Measurements from ENCODE around the gene ACOXL. TPM values are rescaled to one million over a fixed set of nuclear protein-coding genes. Genes with fewer than 3 reads are reported as not detected.

ACOXL gene
- total RNA-seq, 4 donors from 2014 or later, result 0.55 to 5.2 (median 1.1) TPM; not detected in 1

DNA sequence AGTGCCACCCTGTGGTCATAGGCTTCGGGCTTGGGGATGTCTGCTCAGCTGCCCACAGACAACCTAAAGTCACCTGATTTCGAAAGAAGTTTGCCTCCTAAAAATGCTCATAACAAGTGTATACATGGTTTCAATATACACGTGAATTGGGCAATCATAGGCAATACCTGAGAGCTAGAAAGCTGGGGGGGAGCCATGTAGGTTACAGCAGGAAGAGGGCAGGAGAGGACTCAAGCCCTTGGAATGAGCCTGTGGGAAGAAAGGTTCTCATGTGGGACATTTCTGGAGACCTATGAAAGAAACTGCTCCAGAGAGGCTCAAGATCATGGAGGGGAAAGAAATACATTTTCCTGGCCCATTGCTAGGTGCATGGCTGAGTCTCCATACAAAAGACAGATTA is 109.7 kb downstream of the ACOXL start:
- DNase-seq, result no peak
- TF ChIP-seq, protein P1, sequence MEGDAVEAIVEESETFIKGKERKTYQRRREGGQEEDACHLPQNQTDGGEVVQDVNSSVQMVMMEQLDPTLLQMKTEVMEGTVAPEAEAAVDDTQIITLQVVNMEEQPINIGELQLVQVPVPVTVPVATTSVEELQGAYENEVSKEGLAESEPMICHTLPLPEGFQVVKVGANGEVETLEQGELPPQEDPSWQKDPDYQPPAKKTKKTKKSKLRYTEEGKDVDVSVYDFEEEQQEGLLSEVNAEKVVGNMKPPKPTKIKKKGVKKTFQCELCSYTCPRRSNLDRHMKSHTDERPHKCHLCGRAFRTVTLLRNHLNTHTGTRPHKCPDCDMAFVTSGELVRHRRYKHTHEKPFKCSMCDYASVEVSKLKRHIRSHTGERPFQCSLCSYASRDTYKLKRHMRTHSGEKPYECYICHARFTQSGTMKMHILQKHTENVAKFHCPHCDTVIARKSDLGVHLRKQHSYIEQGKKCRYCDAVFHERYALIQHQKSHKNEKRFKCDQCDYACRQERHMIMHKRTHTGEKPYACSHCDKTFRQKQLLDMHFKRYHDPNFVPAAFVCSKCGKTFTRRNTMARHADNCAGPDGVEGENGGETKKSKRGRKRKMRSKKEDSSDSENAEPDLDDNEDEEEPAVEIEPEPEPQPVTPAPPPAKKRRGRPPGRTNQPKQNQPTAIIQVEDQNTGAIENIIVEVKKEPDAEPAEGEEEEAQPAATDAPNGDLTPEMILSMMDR (IDR thresholded peaks at IDR 0.05), result no peak
- TF ChIP-seq POLR2A (IDR thresholded peaks at IDR 0.05) (no peak), EP300 (IDR thresholded peaks at IDR 0.05; ENCODE audit: low read depth) (no peak), POLR2AphosphoS5 (IDR thresholded peaks at IDR 0.05) (no peak)

DNA sequence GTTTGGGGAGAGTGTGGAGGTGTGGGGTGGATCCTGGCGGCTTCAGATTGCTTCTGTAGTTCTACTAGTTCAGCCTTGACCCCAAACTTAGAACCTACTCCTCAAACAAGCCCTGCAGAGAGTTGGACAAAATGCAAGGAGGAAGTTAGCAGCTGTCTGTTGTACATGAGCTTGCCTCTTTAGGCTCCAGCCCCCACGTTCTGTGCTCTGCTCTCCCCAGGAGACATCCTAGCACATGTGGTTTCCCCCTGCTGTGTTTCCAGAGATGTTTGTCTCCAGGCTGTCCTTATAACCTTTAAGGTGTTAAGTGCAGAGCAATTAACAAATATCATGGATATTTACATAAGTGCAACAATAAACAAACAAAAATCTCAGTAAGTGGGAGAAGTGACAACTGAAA is 111.1 kb downstream of the ACOXL start:
- Histone ChIP-seq H3K4me1 (peaks cover 0 to 5% (median 0%) of the 10 kb centered on the region in 4 donors), H3K4me3 (no peak overlapping the region), H3K9me3 (no peaks in the 10 kb centered on the region), H3K27ac (no peak overlapping the region), H3K27me3 (no peaks in the 10 kb centered on the region), H3K36me3 (no peaks in the 10 kb centered on the region)
- intact Hi-C loops (cut with DNase I; ENCODE audit: low total_unique reads) (no loop called here), in situ Hi-C loops (cut with MboI; ENCODE audit: low pct_ligation_motif_present in 1 of 4, low pct_unique_long_range_greater_than_20kb in 1 of 4, low sequenced_read_pairs in 3 of 4) (no loop called here)
- 76% methylated on average over 2 of the region's 2 CpGs; no CpG with 5 or more reads in 1 of the 2 donors for WGBS, 2 donors (ENCODE audit: low coverage in 1 of 2)
- DNase-seq, result no peak
- TF ChIP-seq POLR2AphosphoS5 (IDR thresholded peaks at IDR 0.05) (no peak), POLR2A (IDR thresholded peaks at IDR 0.05) (no peak), EP300 (IDR thresholded peaks at IDR 0.05; ENCODE audit: low read depth) (no peak)
- TF ChIP-seq, protein P1 (IDR thresholded peaks at IDR 0.05), result no peak

More for the DNA sequence above, 109.7 kb downstream of the ACOXL start:
- H3K9me3 ChIP-seq, result no peaks in the 10 kb centered on the region
- H3K4me3 ChIP-seq, result no peak overlapping the region
- 52 to 60% methylated on average over 2 to 3 of the region's 3 CpGs for WGBS, 2 donors (ENCODE audit: low coverage in 1 of 2)
- in situ Hi-C loops (cut with MboI; ENCODE audit: low pct_ligation_motif_present in 1 of 4, low pct_unique_long_range_greater_than_20kb in 1 of 4, low sequenced_read_pairs in 3 of 4), result no loop called here
- H3K27me3 ChIP-seq, result no peaks in the 10 kb centered on the region
- H3K36me3 ChIP-seq, result no peaks in the 10 kb centered on the region
- intact Hi-C loops (cut with DNase I; ENCODE audit: low total_unique reads), result no loop called here
- no peak overlapping the region for H3K27ac ChIP-seq
- H3K4me1 ChIP-seq, result peaks cover 0 to 5% (median 0%) of the 10 kb centered on the region in 4 donors

DNA sequence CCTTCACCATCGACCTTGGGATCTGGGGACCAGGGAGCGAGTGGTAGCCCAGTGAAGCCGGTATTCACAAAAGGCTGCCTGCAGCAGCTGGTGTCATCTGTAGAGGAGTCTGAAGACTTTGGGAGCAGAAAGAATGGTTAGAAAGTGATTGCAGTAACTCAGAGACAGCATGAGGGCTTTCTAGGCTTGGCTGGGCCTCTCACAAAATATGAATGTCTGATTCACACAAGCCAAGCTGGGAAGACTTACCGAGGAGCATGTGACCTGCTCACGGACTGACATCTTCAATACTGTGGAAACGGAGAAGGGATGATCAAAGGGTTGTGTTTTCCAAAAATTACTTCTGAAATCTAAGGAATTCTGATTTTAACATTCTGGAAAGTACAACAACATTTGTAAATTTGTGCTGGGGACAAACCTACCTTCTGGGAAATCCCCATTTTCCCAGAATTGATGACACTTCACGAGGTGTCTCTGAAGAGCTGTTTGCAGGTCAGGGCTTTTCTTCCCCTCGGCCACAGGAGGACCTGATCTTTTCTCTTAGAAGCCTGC is 111.7 kb downstream of the ACOXL start:
- intact Hi-C loops (cut with DNase I; ENCODE audit: low total_unique reads), result no loop called here
- 60 to 73% methylated on average over 3 to 8 of the region's 8 CpGs for WGBS, 2 donors (ENCODE audit: low coverage in 1 of 2)

DNA sequence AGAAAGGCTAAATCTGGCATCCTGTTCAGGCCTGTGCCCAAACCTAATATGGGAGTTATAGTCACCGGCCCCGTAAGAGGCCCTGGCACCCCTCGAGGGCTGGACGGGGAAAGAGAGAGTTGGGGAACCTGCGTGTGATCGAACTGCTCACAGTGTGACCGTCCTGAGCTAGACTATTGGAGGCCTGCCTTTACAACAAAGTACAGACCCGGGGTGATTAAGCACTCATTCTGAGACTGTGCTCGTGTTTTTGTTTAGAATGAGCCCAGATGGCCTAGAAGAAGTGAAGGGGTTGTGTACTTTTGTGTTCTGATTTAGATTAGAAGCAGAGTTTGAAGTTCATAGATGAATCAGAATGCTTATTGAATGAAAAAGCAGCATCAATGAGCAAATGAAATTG is 115.3 kb downstream of the ACOXL start:
- H3K4me1 ChIP-seq, result no peaks in the 10 kb centered on the region
- in situ Hi-C loops (cut with MboI; ENCODE audit: low pct_ligation_motif_present in 1 of 4, low pct_unique_long_range_greater_than_20kb in 1 of 4, low sequenced_read_pairs in 3 of 4), result no loop called here
- WGBS, 2 donors (ENCODE audit: low coverage in 1 of 2), result 81 to 94% methylated on average over 6 to 9 of the region's 9 CpGs
- no peaks in the 10 kb centered on the region for H3K36me3 ChIP-seq
- H3K27ac ChIP-seq, result no peak overlapping the region
- TF ChIP-seq POLR2A (IDR thresholded peaks at IDR 0.05), result no peak
- no peak for TF ChIP-seq POLR2AphosphoS5 (IDR thresholded peaks at IDR 0.05)
- TF ChIP-seq EP300 (IDR thresholded peaks at IDR 0.05; ENCODE audit: low read depth), result no peak
- TF ChIP-seq, protein P1 (IDR thresholded peaks at IDR 0.05), result no peak
- H3K27me3 ChIP-seq, result no peaks in the 10 kb centered on the region
- no peak overlapping the region for H3K4me3 ChIP-seq
- no peak for DNase-seq
- intact Hi-C loops (cut with DNase I; ENCODE audit: low total_unique reads), result no loop called here
- no peaks in the 10 kb centered on the region for H3K9me3 ChIP-seq

More for the DNA sequence above, 111.7 kb downstream of the ACOXL start:
- no peak for TF ChIP-seq POLR2AphosphoS5 (IDR thresholded peaks at IDR 0.05)
- TF ChIP-seq, protein P1 (IDR thresholded peaks at IDR 0.05), result no peak
- Histone ChIP-seq H3K27me3 (no peaks in the 10 kb centered on the region), H3K4me3 (no peak overlapping the region), H3K27ac (no peak overlapping the region), H3K4me1 (peaks cover 0 to 1% (median 0%) of the 10 kb centered on the region in 4 donors), H3K9me3 (no peaks in the 10 kb centered on the region), H3K36me3 (no peaks in the 10 kb centered on the region)
- in situ Hi-C loops (cut with MboI; ENCODE audit: low pct_ligation_motif_present in 1 of 4, low pct_unique_long_range_greater_than_20kb in 1 of 4, low sequenced_read_pairs in 3 of 4), result no loop called here
- no peak for DNase-seq

Measured in transverse colon (tissue), 4 donors.